RCC 7860 (cell line): ENCODE results near the gene CUTC.
"Not testable (repeated sequence)": the region's sequence is repeated elsewhere in the genome, so short reads cannot be mapped to it uniquely, and the experiment has no call there.

Source experiments
- DNase-seq: peaks from one replicate; pipeline ENCODE4 v3.0.0-alpha.2; 2015; ENCODE audit warnings: low spot score
- FAIRE-seq: peaks from 2 replicates; lab custom pipeline; 2012; peaks lifted over from hg19 to GRCh38; lab: Jason Lieb, UNC

The CUTC gene

GRCh38 chr10:99732033-99732842, at the start of gene CUTC, which contains the start of gene COX15:
CUTC (plus strand) TSS chr10:99732234; CDS start chr10:99732349, 115 bp downstream.
COX15 (minus strand) TSS chr10:99732127; CDS start chr10:99732049, 78 bp downstream.
- DNase-seq, result peak; percentile 93
- FAIRE-seq, result peak; percentile 82

GRCh38 chr10:99682752-99683151, 49.3 kb upstream of the CUTC start:
- no peak for FAIRE-seq
- DNase-seq, result peak; percentile 19

GRCh38 chr10:99685597-99685967, 46.5 kb upstream of the CUTC start:
- DNase-seq, result no peak
- no peak for FAIRE-seq

- no peak for DNase-seq
- no peak for FAIRE-seq
These were observed 42.6 kb upstream of the CUTC start for GRCh38 chr10:99689461-99689860.

GRCh38 chr10:99693933-99694583, 38.0 kb upstream of the CUTC start:
- DNase-seq (peak; percentile 26), FAIRE-seq (no peak)

GRCh38 chr10:99695761-99696160, 36.3 kb upstream of the CUTC start:
- no peak for DNase-seq
- no peak for FAIRE-seq

GRCh38 chr10:99698504-99699080, 33.4 kb upstream of the CUTC start:
- FAIRE-seq (no peak), DNase-seq (no peak)

GRCh38 chr10:99700649-99701048, 31.4 kb upstream of the CUTC start:
- no peak for FAIRE-seq
- DNase-seq, result no peak

GRCh38 chr10:99708428-99709012, 23.5 kb upstream of the CUTC start:
- no peak for FAIRE-seq
- DNase-seq, result no peak

- DNase-seq (no peak), FAIRE-seq (no peak)
These were observed 22.4 kb upstream of the CUTC start for GRCh38 chr10:99709480-99710229.

GRCh38 chr10:99711129-99711719, 20.8 kb upstream of the CUTC start:
- DNase-seq, result peak; percentile 30
- peak; percentile 50 for FAIRE-seq

GRCh38 chr10:99714446-99714845, 17.6 kb upstream of the CUTC start:
- no peak for FAIRE-seq
- DNase-seq, result no peak

- FAIRE-seq, result no peak
- DNase-seq, result no peak
These were observed 11.6 kb upstream of the CUTC start for GRCh38 chr10:99720387-99720786.

- DNase-seq (peak; percentile 81), FAIRE-seq (peak; percentile 44)
These were observed 2.0 kb upstream of the CUTC start for GRCh38 chr10:99730026-99730425.

- no peak for FAIRE-seq
These were observed 565 bp upstream of the CUTC start for GRCh38 chr10:99731306-99732032.

GRCh38 chr10:99733366-99733765, 1.3 kb downstream of the CUTC start:
- DNase-seq (no peak), FAIRE-seq (no peak)

More at GRCh38 chr10:99731306-99732032, 565 bp upstream of the CUTC start:
- DNase-seq, result no peak

- FAIRE-seq, DNase-seq: not testable (repeated sequence)
These were observed 2.1 kb downstream of the CUTC start for GRCh38 chr10:99734111-99734510.

GRCh38 chr10:99740260-99740659, 8.2 kb downstream of the CUTC start:
- DNase-seq (no peak), FAIRE-seq (no peak)

GRCh38 chr10:99740933-99741559, 9.0 kb downstream of the CUTC start:
- FAIRE-seq (no peak), DNase-seq (no peak)
